H9 (cell line): ENCODE measurements around the gene GYG2. TPM values are rescaled to one million over a fixed set of nuclear protein-coding genes. Genes with fewer than 3 reads are reported as not detected.

Experiments
- DNase-seq: peaks from one replicate; pipeline ENCODE4 v3.0.0-alpha.2; 2017
- H2AFZ ChIP-seq: one replicate; pipeline ENCODE4 v1.6.1; 2013; ENCODE audit warnings: mild to moderate bottlenecking, low read length, control low read depth, moderate library complexity
- H2AK5ac ChIP-seq: 2 replicates; pipeline ENCODE4 v1.6.1; 2013; ENCODE audit warnings: low read length, control low read depth, mixed read lengths; ENCODE audit not compliant: insufficient read length
- H2BK120ac ChIP-seq: one replicate; pipeline ENCODE4 v1.6.1; 2013; ENCODE audit warnings: low read depth, mild to moderate bottlenecking, low read length, control low read depth, inconsistent platforms; ENCODE audit not compliant: poor library complexity, severe bottlenecking
- H2BK12ac ChIP-seq: 2 replicates; pipeline ENCODE4 v1.6.1; 2013; ENCODE audit warnings: low read length, control low read depth, mixed read lengths, low read depth; ENCODE audit not compliant: insufficient read length
- H2BK15ac ChIP-seq: 2 replicates; pipeline ENCODE4 v1.6.1; 2013; ENCODE audit warnings: low read depth, low read length, control low read depth
- H2BK20ac ChIP-seq: one replicate; pipeline ENCODE4 v1.6.1; 2013; ENCODE audit warnings: low read depth, mild to moderate bottlenecking, low read length, control low read depth, inconsistent platforms; ENCODE audit not compliant: poor library complexity, severe bottlenecking
- H2BK5ac ChIP-seq: 2 replicates; pipeline ENCODE4 v1.6.1; 2013; ENCODE audit warnings: low read length, control low read depth, mixed read lengths; ENCODE audit not compliant: insufficient read length
- H3K14ac ChIP-seq: 2 replicates; pipeline ENCODE4 v1.6.1; 2013; ENCODE audit warnings: low read length, control low read depth; ENCODE audit not compliant: insufficient read depth
- H3K18ac ChIP-seq: 2 replicates; pipeline ENCODE4 v1.6.1; 2013; ENCODE audit warnings: low read depth, mild to moderate bottlenecking, mixed read lengths, low read length, control low read depth; ENCODE audit not compliant: insufficient read length
- H3K23ac ChIP-seq: 2 replicates; pipeline ENCODE4 v1.6.1; 2013; ENCODE audit warnings: low read length, control low read depth, mixed read lengths, low read depth; ENCODE audit not compliant: insufficient read length
- H3K23me2 ChIP-seq: 2 replicates; pipeline ENCODE4 v1.6.1; 2013; ENCODE audit warnings: low read depth, mild to moderate bottlenecking, mixed read lengths, low read length, control low read depth; ENCODE audit not compliant: insufficient read length, poor library complexity, severe bottlenecking
- H3K27ac ChIP-seq: 2 replicates; pipeline ENCODE4 v1.5.1; 2013; ENCODE audit warnings: low read length, control low read depth, mixed read lengths, low read depth; ENCODE audit not compliant: insufficient read length
- H3K27me3 ChIP-seq: 2 replicates; pipeline ENCODE4 v1.6.1; 2013; ENCODE audit warnings: low read length, control low read depth, inconsistent platforms; ENCODE audit not compliant: insufficient read depth
- H3K4ac ChIP-seq: 2 replicates; pipeline ENCODE4 v1.6.1; 2013; ENCODE audit warnings: low read depth, mild to moderate bottlenecking, control low read depth, inconsistent platforms, low read length, moderate library complexity
- H3K4me1 ChIP-seq: 2 replicates; pipeline ENCODE4 v1.6.1; 2013; ENCODE audit warnings: low read length, control low read depth, inconsistent platforms; ENCODE audit not compliant: insufficient read depth
- H3K4me2 ChIP-seq: 2 replicates; pipeline ENCODE4 v1.6.1; 2013; ENCODE audit warnings: low read length, control low read depth, mixed read lengths; ENCODE audit not compliant: insufficient read length, insufficient read depth
- H3K56ac ChIP-seq: 2 replicates; pipeline ENCODE4 v1.6.1; 2013; ENCODE audit warnings: low read depth, mild to moderate bottlenecking, mixed read lengths, low read length, control low read depth; ENCODE audit not compliant: insufficient read length
- H3K79me1 ChIP-seq: 2 replicates; pipeline ENCODE4 v1.6.1; 2013; ENCODE audit warnings: low read depth, mild to moderate bottlenecking, moderate library complexity, low read length, control low read depth, inconsistent platforms; ENCODE audit not compliant: insufficient read depth, poor library complexity, severe bottlenecking
- H3K79me2 ChIP-seq: 2 replicates; pipeline ENCODE4 v1.6.1; 2013; ENCODE audit warnings: low read length, control low read depth, inconsistent platforms; ENCODE audit not compliant: insufficient read depth
- H3K9ac ChIP-seq: 2 replicates; pipeline ENCODE4 v1.6.1; 2013; ENCODE audit warnings: low read length, control low read depth, mixed read lengths; ENCODE audit not compliant: insufficient read length; ENCODE audit errors: extremely low read depth
- H3K9me3 ChIP-seq: one replicate; pipeline ENCODE4 v1.6.1; 2013; ENCODE audit warnings: low read depth, low read length, inconsistent platforms; ENCODE audit not compliant: control insufficient read depth
- H3T11ph ChIP-seq: one replicate; pipeline ENCODE4 v1.6.1; 2013; ENCODE audit warnings: mild to moderate bottlenecking, low read length, control low read depth, inconsistent platforms
- H4K20me1 ChIP-seq: one replicate; pipeline ENCODE4 v1.6.1; 2013; ENCODE audit not compliant: control insufficient read depth, insufficient read length, insufficient read depth
- H4K5ac ChIP-seq: 2 replicates; pipeline ENCODE4 v1.6.1; 2013; ENCODE audit warnings: low read depth, mild to moderate bottlenecking, mixed read lengths, low read length, control low read depth; ENCODE audit not compliant: insufficient read length
- H4K8ac ChIP-seq: replicated peaks from 2 replicates; pipeline ENCODE4 v1.6.1; 2013; ENCODE audit warnings: low read length, control low read depth, mixed read lengths, low read depth; ENCODE audit not compliant: insufficient read length
- H4K91ac ChIP-seq: 2 replicates; pipeline ENCODE4 v1.6.1; 2013; ENCODE audit warnings: low read depth, mild to moderate bottlenecking, moderate library complexity, mixed read lengths, low read length, control low read depth; ENCODE audit not compliant: insufficient read length
- H3K27ac Mint-ChIP-seq, 3 experiments: 2 replicates in 2 of 3; 3 replicates in 1 of 3; pipeline ENCODE4 v1.8.0; 2020 to 2021; ENCODE audit warnings: mixed read lengths in 3 of 3, mild to moderate bottlenecking in 1 of 3, moderate library complexity in 1 of 3
- H3K27me3 Mint-ChIP-seq: 2 replicates; pipeline ENCODE4 v1.8.0; 2021; ENCODE audit warnings: low read depth, mild to moderate bottlenecking, moderate library complexity, mixed read lengths
- H3K36me3 Mint-ChIP-seq, 3 experiments: 2 replicates in 2 of 3; 3 replicates in 1 of 3; pipeline ENCODE4 v1.8.0; 2020 to 2021; ENCODE audit warnings: low read depth in 3 of 3, mixed read lengths in 3 of 3; ENCODE audit not compliant: insufficient read depth in 1 of 3
- H3K4me1 Mint-ChIP-seq, 2 experiments: 2 replicates each; pipeline ENCODE4 v1.8.0; 2020; ENCODE audit warnings: mixed read lengths in 2 of 2
- H3K4me3 Mint-ChIP-seq, 2 experiments: 2 replicates in 1 of 2; 3 replicates in 1 of 2; pipeline ENCODE4 v1.8.0; 2020 to 2021; ENCODE audit warnings: mild to moderate bottlenecking in 2 of 2, mixed read lengths in 2 of 2, moderate library complexity in 1 of 2
- H3K9me3 Mint-ChIP-seq, 2 experiments: 2 replicates in 1 of 2; 3 replicates in 1 of 2; pipeline ENCODE4 v1.8.0; 2020; ENCODE audit warnings: mild to moderate bottlenecking in 2 of 2, mixed read lengths in 2 of 2, moderate library complexity in 1 of 2
- WGBS: extraction: QIAGEN DNeasy Blood & Tissue Kit; methylation state at CpG from one replicate; pipeline ENCODE4 v1.1.7; 2013; ENCODE audit warnings: missing lambda C conversion rate, low lambda C conversion rate, mixed read lengths; ENCODE audit not compliant: insufficient read length; ENCODE audit errors: extremely low coverage; 5-methylcytosine and 5-hydroxymethylcytosine counted together
- total RNA-seq: library from RNA; stranded (reverse); gene quantifications from 2 replicates; pipeline ENCODE4 v1.2.1, GENCODE V29; 2021
- TF ChIP-seq, protein P1 (sequence below): fragments of 200-600 bp; sonication (generic); conservative IDR thresholded peaks from 3 replicates; pipeline ENCODE4 v1.8.0; 2021; ENCODE audit warnings: antibody characterized with exemption, mild to moderate bottlenecking

The GYG2 gene
- total RNA-seq, 1 experiment from 2014 or later = 95.9 TPM

DNA sequence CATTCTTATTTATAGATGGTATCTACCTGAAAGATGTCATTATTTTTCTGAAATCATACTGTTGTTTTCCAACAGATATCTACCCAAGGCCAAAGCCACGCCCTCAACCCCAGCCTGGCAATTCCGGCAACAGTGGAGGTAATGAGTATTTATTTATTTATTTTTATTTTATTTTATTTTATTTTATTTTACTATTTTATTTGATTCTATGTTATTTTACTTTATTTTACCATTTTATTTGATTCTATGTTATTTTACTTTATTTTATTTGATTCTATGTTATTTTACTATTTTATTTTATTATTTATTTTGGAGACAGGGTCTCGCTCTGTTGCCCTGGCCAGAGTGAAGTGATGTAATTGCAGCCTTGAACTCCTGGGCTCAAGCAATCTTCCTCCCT, 39.2 kb upstream of the GYG2 start:
- H3K36me3 Mint-ChIP-seq = peaks cover 0 to 2% (median 0%) of the 10 kb centered on the region in 3 experiments; a peak in 1 of 7 replicates

More for the DNA sequence above, 39.2 kb upstream of the GYG2 start:
- DNase-seq = no peak
- H2BK5ac ChIP-seq = no peak overlapping the region
- no peak overlapping the region for H3K18ac ChIP-seq
- no peak overlapping the region for H4K91ac ChIP-seq
- no peak overlapping the region for H2AK5ac ChIP-seq
- Mint-ChIP-seq H3K4me1 (peaks cover 42 to 47% of the 10 kb centered on the region in 2 experiments), H3K27me3 (no peaks in the 10 kb centered on the region; the same call in 1 of the 2 replicates), H3K27ac (peak overlapping the region in 1 of 3 experiments; percentile 25; a peak in 1 of 7 replicates), H3K4me3 (no peak overlapping the region), H3K9me3 (no peaks in the 10 kb centered on the region; a peak in 1 of 5 replicates)
- H3K9me3 ChIP-seq = no peaks in the 10 kb centered on the region
- no peak overlapping the region for H3T11ph ChIP-seq
- H2BK20ac ChIP-seq = no peak overlapping the region
- no CpG with 5 or more reads among the region's 3 CpGs for WGBS
- H3K14ac ChIP-seq = no peak overlapping the region
- no peaks in the 10 kb centered on the region for H4K20me1 ChIP-seq
- no peak overlapping the region for H3K9ac ChIP-seq
- H3K4me2 ChIP-seq = no peak overlapping the region
- H4K5ac ChIP-seq = no peak overlapping the region
- no peaks in the 10 kb centered on the region for H3K79me2 ChIP-seq
- H3K23me2 ChIP-seq = no peaks in the 10 kb centered on the region
- H2AFZ ChIP-seq = no peak overlapping the region
- H2BK120ac ChIP-seq = no peak overlapping the region
- H3K27me3 ChIP-seq = no peaks in the 10 kb centered on the region
- TF ChIP-seq, protein P1, sequence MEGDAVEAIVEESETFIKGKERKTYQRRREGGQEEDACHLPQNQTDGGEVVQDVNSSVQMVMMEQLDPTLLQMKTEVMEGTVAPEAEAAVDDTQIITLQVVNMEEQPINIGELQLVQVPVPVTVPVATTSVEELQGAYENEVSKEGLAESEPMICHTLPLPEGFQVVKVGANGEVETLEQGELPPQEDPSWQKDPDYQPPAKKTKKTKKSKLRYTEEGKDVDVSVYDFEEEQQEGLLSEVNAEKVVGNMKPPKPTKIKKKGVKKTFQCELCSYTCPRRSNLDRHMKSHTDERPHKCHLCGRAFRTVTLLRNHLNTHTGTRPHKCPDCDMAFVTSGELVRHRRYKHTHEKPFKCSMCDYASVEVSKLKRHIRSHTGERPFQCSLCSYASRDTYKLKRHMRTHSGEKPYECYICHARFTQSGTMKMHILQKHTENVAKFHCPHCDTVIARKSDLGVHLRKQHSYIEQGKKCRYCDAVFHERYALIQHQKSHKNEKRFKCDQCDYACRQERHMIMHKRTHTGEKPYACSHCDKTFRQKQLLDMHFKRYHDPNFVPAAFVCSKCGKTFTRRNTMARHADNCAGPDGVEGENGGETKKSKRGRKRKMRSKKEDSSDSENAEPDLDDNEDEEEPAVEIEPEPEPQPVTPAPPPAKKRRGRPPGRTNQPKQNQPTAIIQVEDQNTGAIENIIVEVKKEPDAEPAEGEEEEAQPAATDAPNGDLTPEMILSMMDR = no peak
- no peak overlapping the region for H3K56ac ChIP-seq
- no peak overlapping the region for H3K4ac ChIP-seq
- H3K23ac ChIP-seq = no peak overlapping the region
- peaks cover 8% of the 10 kb centered on the region for H3K4me1 ChIP-seq
- no peak overlapping the region for H4K8ac ChIP-seq
- H2BK12ac ChIP-seq = no peak overlapping the region
- H3K79me1 ChIP-seq = no peaks in the 10 kb centered on the region
- H2BK15ac ChIP-seq = no peak overlapping the region
- H3K27ac ChIP-seq = no peak overlapping the region
